Peyer's patch (tissue), 4 donors: Measurements from ENCODE around the gene SLC66A2.
A peak's percentile ranks its signal among the peaks of the same experiment; 100 is the strongest.

Experiments
- CTCF ChIP-seq, 6 experiments: fragments of 450-650 bp in 4 of 6; fragments of 200-600 bp in 2 of 6; sonication (generic) in 1 of 6; IDR thresholded peaks; one replicate each; pipeline ENCODE4 v1.5.1; 2017 to 2019; ENCODE audit warnings: antibody characterized with exemption in 6 of 6, mild to moderate bottlenecking in 3 of 6, moderate library complexity in 1 of 6
- POLR2A ChIP-seq, 2 donors: fragments of 450-650 bp; IDR thresholded peaks; one replicate each; pipeline ENCODE4 v1.5.1; 2017; ENCODE audit warnings: antibody characterized with exemption in 2 of 2, mild to moderate bottlenecking in 2 of 2, moderate library complexity in 2 of 2

- peak in 4 of 6 experiments; percentile 4 to 35 (median 14) for TF ChIP-seq CTCF (IDR thresholded peaks at IDR 0.05)
- no peak for TF ChIP-seq POLR2A (IDR thresholded peaks at IDR 0.05)
Observed at GRCh38 chr18:79988071-79988450, 36.6 kb upstream of the SLC66A2 start.
